GM19452 (cell line): ENCODE measurements around the gene STRIP1.

ENCODE experiments used
- ATAC-seq: cut with Tn5 transposase; IDR thresholded peaks from one replicate; pipeline ENCODE4 v1.9.1; 2021; ENCODE audit not compliant: unreplicated experiment

The STRIP1 gene, protein sequence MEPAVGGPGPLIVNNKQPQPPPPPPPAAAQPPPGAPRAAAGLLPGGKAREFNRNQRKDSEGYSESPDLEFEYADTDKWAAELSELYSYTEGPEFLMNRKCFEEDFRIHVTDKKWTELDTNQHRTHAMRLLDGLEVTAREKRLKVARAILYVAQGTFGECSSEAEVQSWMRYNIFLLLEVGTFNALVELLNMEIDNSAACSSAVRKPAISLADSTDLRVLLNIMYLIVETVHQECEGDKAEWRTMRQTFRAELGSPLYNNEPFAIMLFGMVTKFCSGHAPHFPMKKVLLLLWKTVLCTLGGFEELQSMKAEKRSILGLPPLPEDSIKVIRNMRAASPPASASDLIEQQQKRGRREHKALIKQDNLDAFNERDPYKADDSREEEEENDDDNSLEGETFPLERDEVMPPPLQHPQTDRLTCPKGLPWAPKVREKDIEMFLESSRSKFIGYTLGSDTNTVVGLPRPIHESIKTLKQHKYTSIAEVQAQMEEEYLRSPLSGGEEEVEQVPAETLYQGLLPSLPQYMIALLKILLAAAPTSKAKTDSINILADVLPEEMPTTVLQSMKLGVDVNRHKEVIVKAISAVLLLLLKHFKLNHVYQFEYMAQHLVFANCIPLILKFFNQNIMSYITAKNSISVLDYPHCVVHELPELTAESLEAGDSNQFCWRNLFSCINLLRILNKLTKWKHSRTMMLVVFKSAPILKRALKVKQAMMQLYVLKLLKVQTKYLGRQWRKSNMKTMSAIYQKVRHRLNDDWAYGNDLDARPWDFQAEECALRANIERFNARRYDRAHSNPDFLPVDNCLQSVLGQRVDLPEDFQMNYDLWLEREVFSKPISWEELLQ

DNA sequence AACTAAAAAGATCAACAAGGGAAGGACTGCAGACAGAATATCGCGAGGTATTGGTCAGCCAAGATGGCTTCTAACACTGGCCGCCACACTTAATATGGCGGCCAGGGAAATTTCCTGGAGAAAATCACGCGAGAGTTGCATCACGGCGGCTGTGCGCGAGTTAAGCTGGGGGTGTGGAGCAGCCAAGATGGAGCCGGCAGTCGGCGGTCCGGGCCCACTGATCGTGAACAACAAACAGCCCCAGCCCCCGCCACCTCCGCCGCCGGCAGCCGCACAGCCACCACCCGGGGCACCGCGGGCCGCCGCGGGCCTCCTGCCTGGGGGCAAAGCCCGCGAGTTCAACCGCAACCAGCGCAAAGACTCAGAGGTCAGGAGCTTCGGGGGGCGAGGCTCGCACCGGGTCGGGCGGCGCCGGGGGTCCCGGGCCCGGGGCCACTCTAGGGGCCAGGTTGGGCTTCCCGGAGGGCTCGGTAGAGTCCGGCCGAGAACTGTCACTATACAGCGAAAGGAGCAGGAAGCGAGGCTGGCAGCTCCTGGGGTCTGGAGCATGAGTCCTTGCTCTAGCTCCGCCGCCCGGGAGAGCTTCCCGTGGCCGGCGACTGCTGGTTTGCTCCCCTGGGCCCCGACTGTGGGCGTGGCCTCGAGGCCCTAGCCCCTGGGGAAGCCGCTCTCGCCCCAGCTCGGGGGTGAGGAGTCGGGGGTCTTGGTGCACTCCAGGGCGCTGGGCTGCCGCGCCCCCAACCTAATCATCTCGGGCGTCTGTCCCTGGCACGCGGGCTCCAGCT lies at the start of gene STRIP1:
Gene STRIP1 (plus strand): TSS at position 174 of the 785 bp plus-strand sequence. CDS start 14 bp downstream, at position 188.
- ATAC-seq: peak; percentile 91

DNA sequence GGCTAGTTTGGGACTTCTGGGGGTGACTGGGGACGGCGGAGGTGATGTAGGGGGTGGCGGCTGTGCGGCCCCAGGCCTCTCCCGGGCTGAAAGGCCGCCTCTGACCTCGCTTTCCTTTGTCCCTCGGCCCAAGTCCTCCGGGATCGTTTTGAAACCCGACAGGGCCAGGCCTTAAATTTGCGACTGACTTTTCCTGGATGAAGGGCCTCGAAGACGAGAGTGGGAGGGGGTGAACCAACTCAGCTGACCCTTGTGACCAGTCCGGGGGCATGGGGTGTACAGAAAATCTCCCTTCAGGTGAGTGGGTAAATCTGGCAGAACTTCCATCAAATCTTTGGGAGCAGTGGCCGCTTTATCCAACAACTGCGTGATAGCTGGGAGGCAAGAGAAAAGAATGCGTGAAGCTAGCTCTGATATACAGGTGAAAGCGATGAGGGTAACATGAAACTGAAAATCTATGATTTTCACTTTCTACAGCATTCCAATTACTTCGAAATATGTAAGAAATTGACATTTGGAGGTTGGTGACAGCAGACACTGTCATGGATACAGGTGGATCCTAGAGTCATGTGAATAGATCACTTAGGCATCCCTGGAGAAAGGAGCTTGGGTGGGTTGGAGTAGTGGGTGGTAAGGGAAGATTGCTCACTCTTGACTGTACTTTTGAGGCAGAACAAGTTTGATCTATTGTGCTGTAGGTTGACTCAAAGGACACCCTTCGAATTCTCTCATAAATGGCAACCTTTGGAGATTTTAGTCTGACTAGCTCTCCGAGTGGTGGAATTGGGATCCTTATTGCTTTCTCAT lies 49.0 kb upstream of the STRIP1 start:
- no peak for ATAC-seq

DNA sequence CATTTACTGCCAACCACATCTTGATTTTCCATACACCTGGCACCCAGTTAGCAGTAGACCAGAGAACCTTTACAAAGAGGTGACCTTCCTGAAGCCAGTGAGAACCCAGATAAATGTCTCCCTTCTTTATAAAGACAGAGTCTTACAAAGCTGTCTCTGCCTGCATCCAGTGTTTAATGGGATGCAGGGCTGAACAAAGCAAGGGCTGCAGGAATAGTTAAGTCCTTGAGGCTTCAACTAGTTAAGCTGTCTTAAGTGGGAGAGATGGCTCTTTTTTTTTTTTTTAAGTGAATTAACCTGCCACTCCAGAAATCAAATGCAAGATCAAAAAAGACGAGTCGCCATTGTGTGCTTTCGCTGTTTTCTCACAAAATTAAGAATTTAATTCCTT lies 48.4 kb upstream of the STRIP1 start:
- ATAC-seq: no peak

DNA sequence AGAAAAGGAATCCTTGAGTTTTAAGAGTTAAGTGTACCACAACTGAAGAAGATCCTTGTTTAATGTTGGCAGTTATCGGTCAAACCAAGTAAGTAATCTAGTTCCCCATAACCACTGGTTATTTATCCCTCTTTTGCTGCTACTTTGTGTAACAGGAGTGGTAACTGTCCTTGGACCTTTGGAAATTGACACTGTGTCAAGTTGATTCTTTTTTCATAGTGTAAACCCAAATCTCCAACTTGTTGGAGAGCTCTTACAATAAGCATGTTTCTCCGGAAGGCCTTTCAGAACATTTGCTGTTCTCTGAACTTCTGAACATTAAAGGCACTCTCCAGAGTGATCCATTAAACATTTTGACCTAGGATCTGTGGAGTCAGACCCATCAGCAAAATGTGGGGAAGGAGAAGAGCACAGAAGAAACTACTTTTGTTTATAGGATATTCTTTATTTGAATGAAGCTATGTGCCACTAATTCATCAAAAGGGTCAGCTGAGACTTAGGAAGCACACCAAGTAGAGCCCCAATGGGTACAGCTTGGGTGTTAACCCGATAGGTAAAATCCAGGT lies 46.0 kb upstream of the STRIP1 start:
- no peak for ATAC-seq

DNA sequence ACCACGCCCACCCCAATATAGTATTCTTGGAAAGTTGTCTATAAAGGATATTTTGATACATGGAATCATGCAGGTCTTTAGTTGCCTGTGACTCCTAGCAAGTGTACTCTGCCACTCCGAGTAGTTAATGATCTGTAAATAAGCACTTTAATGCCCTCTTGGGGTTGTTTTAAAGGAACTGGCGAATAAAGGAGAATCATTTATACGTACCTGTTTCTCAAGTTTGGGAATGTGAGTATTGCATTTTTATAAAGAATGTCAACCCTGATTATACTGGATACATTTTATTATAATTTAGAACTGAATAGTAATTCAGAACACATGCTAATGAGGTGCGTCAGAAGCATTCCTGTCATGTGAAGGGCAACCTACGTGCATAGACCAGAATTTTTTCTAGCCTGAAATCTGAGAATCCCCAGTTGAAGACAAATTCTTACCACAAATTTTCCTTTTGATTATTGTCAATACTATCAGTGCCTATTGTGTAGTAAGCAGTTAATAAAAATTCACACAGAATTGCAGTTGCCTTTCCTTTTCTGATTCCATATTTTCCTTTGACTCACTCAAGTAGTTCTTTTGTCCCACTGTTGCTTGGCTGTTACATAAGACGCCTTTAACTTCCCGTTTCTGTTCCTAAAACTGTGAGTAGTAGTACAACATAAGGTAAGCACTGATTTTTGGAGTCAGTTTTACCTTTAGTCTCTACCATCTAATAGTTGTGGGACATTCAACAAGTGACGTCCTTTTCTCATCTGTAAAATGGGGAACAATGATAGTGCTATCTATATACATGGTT lies 44.7 kb upstream of the STRIP1 start:
- no peak for ATAC-seq

DNA sequence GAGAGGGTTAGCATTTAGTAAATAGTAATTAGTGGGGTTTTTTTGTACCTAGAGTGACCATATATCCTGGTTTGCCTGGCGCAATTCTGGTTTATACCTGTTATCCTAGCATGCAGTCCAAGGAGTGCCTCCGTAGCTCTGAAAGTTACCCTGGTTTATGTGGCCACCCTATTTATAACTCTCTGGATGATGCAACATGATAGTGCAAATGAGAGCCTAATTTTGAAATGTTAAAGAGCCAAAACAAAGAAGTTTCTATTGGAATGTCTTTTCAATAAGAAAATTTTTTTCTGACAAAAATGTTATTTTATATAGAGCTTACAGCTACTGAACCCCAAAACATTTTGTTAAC lies 44.1 kb upstream of the STRIP1 start:
- ATAC-seq: no peak

DNA sequence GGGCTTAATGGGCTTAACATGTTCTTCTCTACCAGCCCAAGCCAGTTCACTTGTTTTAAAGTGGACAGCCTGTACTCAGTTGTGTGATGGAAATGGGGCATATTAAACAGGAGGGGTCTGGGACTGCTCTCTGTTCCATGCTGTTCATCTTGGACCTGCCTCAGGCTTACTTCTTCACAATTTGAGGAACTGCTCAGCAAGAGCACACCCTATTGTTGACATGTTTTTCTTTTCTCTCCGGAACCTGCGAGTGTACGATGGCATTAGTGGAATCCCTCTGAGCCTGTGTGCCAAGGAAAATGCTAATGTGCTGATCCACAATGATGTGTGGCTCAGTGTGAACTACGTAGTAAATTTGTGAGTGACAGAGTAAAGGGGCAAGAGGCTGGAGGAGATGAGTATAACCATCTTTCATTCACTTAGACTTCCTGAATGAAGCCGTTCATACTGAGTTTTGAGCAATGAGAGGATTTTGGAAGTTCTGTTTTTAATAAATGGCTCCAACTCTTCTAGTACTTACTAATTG lies 43.0 kb upstream of the STRIP1 start:
- ATAC-seq: no peak

DNA sequence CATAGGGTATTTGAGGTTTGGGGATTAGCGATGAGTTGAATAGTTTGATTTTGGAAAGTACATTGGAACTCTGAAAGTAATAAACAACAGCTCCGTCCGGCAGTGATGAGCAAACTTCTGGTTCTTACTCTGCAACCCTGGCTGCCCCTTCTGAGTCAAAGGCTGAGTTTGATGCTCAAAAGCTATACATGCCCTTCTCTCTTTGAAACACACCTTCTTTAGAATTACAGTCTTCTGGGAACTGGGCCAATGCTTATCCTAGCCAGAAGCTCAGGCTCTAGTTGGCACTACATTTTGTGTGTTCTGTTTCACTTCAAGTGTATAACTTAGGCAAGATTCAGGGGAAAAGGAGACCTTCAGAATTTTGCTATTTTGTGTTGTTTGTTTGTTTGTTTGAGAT lies 40.5 kb upstream of the STRIP1 start:
- ATAC-seq: no peak

DNA sequence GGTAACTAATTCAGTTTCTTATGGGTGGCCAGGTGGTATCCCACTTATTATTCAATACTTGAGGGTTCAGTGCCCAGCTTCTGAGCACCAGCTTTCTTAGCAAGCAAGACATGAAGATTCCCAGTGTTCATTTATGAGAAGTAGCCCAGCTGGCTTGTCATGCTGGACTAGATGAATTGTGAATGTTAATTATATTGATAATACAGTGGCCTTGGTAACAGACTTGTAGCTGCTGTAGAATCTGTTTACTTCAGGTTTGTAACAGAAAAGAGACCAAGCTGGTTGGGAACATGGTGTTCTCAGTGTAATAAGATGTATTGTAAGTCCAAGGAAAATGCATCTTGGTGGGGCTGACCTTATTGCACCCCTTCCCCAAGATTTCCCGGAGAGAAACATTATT lies 39.8 kb upstream of the STRIP1 start:
- no peak for ATAC-seq

DNA sequence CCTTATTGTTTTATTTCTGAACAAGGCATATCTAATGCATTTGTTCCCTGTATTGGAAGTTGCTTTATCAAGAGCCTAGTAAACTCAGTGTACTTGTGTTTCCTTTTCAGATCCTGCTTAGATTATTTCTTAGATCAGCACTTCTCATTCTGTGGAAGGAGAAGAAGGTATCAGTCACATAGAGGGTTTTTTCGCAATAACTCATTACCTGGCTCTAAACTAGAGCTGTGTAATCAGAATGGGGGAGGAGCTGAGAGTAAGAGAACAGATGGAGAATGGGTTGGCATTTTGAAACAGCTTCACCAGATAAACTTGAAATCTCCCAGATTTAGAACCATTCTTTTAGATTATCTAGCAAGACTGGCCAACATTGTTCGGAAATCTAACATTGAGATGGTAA lies 38.9 kb upstream of the STRIP1 start:
- ATAC-seq: no peak

DNA sequence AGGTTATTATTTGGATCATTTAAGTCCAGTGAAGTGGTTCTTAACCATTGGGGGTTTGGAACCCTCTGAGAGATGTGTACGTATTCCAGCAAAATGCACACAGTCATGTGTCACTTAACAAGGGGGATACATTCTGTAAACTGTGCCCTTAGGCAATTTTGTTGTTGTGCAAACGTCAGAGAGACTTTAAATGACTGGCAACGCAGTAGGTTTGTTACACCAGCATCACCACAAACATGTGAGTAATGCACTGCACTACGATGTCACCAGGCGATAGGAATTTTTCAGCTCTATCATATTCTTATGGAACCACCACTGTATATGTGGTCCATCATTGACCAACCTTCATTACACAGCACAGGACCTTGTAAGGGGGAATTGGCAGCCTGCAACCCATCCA lies 37.9 kb upstream of the STRIP1 start:
- no peak for ATAC-seq

DNA sequence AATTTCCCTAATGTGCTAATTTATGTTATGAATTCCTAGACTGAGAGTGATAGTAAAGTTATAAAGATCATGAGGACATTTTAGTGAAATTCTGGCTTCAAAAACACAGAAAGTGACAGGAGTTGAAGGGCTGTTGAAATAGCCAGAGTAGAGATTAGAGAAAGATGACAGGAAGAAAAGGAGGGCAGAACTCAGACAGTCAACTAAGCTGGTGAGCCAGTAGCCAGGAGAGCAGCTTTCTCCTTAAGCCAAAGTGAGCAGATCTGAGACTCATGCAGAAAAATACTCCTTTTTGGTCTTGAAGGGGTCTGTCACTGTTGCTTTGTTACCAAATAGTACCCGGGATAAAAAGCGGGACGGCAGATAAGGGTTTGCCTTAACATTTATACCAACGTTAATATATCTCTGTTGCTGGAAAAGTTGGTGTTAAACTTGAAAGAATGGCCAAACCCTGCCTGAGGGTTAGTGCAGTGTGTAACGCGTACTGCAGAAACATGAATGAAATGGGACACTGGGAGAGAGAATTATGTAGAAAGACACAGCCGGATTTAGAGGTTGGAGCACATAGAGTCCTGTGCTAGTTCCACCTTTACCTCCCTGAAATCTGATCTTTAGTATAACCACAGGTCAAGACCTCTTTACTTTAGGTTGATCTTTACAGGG lies 37.1 kb upstream of the STRIP1 start:
- no peak for ATAC-seq

DNA sequence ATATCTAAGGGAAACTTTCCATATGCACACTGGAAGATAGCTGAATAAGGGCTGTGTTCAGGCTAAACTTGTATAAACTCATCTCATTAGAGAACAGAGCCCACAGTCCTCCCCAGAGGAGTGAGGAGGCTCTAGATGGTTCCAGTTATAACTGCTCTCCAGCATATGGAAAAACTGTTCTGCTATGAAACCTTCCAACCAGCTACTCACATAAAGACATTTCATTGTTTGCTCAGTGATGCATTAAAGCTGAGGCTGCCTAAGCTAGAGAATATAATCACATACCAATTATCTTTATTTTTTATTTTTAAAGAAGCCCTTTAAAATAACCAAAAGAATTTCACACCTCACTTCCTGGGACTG lies 36.6 kb upstream of the STRIP1 start:
- no peak for ATAC-seq

DNA sequence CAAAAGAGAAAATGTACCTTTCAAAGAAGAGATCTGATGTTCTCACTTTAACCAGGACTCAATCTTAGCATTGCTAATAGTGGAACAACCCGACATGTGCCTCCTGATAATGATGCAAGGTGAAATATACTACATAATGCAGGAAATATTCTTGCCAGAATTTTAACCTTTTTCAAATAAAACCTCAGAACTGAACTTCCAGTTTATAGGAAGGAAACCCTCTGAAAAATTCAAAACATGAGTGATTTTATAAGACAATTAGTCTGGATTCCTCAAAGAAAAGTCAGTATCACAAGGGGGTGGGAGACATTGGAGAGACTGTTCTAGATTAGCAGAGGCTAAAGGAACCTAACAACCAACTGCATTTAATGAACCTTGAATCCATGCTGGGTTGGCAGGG lies 31.7 kb upstream of the STRIP1 start:
- ATAC-seq: no peak

DNA sequence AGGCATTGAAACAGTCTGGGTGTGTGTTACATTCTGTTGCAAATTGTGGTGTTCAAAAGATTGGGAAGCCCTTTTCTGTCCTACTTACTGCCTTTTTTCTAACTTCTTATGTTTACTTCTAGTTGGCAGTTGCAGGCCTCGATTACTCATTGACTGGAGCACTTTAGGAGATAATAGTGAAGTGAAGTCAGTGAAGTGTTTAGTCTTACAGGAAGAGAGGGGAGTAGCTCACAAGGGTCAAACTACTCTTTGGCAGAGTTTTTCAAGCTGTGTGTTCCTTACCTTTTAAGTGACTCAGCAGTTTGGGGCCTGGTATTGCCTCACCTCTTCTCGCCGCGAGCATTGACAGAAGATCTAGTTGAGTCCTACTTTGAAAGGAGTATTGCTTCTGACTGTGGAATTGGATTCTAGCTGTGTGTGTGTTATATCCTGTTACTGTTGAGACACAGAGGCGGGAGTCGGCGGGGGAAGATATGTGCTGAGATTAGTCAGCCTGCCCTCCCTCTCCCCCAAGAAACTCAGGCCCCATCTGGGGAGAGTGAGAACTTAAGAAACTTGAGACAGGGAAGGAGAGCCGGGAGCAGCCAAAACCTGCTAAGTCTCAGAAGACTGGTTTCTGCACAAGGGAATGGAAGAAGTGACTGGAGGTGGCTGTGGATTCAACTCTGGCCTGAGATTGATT lies 30.5 kb upstream of the STRIP1 start:
- peak; percentile 73 for ATAC-seq

DNA sequence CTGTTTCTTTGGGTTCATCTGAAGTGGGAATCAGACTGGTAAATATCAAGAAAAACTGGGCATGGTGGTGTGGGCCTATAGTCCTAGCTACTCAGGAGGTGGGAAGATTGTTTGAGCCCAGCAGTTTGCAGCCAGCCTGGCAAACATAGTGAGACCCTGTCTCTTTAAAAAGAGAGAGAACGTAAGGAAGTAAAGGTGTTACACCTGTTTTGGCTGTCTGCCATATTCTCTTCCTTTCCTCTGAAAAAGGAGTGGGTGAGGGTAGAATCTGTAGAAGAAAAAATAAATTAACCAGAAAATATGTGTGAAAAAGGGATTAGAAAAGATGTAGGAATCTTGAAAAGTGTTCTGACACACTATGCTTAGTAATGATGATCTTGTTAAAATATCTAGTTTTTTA lies 29.8 kb upstream of the STRIP1 start:
- ATAC-seq: no peak

DNA sequence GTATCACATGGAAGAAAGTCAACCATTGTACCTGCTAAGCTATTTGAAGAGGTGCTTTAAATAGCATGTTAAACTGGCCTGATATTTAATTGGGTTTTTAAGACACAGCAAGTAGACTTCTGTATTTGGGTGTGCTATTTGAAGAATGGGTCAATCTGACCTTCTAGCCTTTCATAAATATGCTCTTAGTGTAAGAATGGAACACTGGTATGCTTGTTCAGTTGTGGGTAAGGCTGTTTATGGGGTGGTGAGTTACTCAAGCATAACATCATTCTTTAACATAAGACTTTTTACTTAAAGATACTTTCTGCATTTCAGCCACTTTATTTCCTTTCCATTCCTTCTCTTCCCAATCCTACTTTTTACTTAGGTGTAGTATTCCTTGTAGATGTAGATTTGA lies 28.5 kb upstream of the STRIP1 start:
- ATAC-seq: no peak

DNA sequence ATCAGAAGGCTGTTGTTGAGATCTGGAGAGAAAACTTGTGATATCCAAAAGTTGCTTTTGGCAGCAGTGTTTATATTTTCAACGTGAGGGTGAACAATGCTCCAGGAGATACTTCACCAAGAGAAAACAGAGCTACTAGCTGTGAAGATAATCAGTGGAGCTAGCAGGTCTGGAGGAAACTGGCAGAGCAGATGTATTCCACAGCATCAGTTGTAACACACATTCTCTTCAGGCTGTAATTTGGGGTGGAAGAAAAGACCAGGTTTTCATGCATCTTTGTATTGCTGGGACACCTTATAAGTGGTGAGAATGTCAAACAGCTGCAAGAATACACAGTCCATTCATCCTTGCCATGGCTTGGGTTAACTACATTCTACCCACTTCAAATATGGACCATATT lies 27.9 kb upstream of the STRIP1 start:
- ATAC-seq: no peak
